ENCODE measurements around the gene ERCC3.

DNA sequence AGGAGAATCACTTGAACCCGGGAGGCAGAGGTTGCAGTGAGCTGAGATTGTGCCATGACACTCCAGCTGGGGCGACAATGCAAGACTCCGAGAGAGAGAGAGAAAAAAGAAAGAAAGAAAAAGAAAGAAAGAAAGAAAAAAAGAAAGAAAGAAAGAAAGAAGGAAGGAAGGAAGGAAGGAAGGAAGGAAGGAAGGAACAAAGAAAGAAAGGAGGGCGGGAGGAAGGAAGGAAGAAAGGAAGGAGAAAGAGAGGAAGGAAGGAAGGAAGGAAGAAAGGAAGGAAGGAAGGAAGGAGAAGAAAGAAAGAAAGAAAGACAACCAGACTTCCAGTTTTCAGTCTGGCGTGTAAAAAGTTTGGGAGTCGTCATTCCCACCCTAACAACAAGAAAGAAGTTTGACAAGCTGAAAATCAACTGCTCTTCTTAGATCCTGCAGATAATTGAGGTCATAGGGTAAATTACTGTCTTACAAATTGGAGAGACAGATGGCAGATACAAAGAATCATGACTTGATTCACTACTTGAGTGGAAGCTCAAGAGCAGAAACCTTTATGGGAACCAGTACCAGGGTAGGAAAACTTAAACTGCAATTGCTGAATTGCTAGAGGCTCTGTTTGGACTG, 58.8 kb downstream of the ERCC3 start:
- TF ChIP-seq POLR2A (IDR thresholded peaks at IDR 0.05) (no peak), EP300 (IDR thresholded peaks at IDR 0.05) (no peak)
- TF ChIP-seq, protein P1, sequence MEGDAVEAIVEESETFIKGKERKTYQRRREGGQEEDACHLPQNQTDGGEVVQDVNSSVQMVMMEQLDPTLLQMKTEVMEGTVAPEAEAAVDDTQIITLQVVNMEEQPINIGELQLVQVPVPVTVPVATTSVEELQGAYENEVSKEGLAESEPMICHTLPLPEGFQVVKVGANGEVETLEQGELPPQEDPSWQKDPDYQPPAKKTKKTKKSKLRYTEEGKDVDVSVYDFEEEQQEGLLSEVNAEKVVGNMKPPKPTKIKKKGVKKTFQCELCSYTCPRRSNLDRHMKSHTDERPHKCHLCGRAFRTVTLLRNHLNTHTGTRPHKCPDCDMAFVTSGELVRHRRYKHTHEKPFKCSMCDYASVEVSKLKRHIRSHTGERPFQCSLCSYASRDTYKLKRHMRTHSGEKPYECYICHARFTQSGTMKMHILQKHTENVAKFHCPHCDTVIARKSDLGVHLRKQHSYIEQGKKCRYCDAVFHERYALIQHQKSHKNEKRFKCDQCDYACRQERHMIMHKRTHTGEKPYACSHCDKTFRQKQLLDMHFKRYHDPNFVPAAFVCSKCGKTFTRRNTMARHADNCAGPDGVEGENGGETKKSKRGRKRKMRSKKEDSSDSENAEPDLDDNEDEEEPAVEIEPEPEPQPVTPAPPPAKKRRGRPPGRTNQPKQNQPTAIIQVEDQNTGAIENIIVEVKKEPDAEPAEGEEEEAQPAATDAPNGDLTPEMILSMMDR (IDR thresholded peaks at IDR 0.05): no peak

All from upper lobe of left lung (tissue), 4 donors.